ENCODE measurements around the gene GLMP. TPM values are rescaled to one million over a fixed set of nuclear protein-coding genes. Genes with fewer than 3 reads are reported as not detected.

GLMP gene
- total and polyA plus RNA-seq, 2 of the 13 experiments (the other 11 are each of a cell fraction or from before 2014, with no cell fraction given), result 44.6 to 75.8 TPM

DNA sequence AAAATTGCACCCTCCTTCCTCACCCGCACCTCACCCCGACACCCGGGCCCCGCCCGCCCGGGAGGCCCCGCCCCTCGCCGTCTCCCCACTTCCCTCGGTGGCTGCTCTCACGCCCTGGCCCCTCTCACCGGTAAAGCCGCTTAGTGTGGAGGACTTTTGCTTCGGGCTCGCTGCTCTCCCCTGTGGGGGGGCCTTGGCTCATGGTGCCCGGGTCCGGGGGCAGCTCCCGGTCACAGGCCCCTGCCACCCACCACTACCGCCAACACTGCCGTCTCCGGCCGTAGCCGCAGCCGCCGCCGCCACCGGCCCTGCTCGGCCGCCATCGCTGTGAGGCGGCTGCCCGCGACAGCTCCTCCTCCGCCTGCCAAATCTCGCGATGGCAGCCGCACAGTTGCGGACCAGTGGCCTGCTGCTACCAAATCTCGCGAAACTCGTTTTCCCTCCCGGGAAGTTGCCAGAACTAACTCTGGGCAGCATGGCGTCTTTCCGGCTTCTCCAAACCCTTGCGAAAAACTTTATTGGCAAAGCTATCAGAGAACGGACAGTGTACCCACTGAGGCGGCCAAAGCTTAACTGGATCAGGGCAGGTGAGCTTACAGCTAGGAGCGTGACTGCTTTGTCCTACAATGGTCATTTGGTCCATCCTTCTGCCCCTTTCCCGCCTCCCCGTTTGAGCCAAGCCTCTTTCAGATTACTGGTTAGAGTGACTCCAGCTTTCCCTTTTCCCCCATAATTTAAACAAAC, 12.8 kb downstream of the GLMP start, which contains the start of gene SMG5 (continued):
- TF ChIP-seq ZMYM3 (CRISPR knock-in tag; IDR thresholded peaks at IDR 0.05) (0 out of 2 replicates have a peak, but pooled peaks have one; percentile 26), RXRA (CRISPR knock-in tag; IDR thresholded peaks at IDR 0.05) (peak; percentile 75), SMARCE1 (IDR thresholded peaks at IDR 0.05; ENCODE audit: borderline replicate concordance) (no peak), LCORL (IDR thresholded peaks at IDR 0.05) (no peak), LCORL (CRISPR knock-in tag; IDR thresholded peaks at IDR 0.05) (peak; percentile 85; the same call in 1 of the 2 replicates), CSRNP1 (CRISPR knock-in tag; IDR thresholded peaks at IDR 0.05) (no peak), CBX2 (IDR thresholded peaks at IDR 0.05; ENCODE audit: low read depth, low read length) (no peak), CBX2 (CRISPR knock-in tag; IDR thresholded peaks at IDR 0.05; ENCODE audit: low read depth) (no peak), FOSL2 (CRISPR knock-in tag; IDR thresholded peaks at IDR 0.05) (peak; percentile 25; the same call in 1 of the 2 replicates), ZNF639 (CRISPR knock-in tag; conservative IDR thresholded peaks at IDR 0.05) (peak; percentile 83), ZNF776 (CRISPR knock-in tag; IDR thresholded peaks at IDR 0.05) (no peak; the same call in 1 of the 2 replicates), CHD2 (IDR thresholded peaks at IDR 0.05; ENCODE audit: low read depth, low read length) (peak; percentile 99), HDAC2 (CRISPR knock-in tag; IDR thresholded peaks at IDR 0.05) (peak; percentile 82), WIZ (CRISPR knock-in tag; IDR thresholded peaks at IDR 0.05) (no peak; the same call in 1 of the 2 replicates)
- TF ChIP-seq, protein P1, sequence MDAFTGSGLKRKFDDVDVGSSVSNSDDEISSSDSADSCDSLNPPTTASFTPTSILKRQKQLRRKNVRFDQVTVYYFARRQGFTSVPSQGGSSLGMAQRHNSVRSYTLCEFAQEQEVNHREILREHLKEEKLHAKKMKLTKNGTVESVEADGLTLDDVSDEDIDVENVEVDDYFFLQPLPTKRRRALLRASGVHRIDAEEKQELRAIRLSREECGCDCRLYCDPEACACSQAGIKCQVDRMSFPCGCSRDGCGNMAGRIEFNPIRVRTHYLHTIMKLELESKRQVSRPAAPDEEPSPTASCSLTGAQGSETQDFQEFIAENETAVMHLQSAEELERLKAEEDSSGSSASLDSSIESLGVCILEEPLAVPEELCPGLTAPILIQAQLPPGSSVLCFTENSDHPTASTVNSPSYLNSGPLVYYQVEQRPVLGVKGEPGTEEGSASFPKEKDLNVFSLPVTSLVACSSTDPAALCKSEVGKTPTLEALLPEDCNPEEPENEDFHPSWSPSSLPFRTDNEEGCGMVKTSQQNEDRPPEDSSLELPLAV (CRISPR knock-in tag; conservative IDR thresholded peaks at IDR 0.05; ENCODE audit: low read depth), result no peak
- TF ChIP-seq, protein P2, sequence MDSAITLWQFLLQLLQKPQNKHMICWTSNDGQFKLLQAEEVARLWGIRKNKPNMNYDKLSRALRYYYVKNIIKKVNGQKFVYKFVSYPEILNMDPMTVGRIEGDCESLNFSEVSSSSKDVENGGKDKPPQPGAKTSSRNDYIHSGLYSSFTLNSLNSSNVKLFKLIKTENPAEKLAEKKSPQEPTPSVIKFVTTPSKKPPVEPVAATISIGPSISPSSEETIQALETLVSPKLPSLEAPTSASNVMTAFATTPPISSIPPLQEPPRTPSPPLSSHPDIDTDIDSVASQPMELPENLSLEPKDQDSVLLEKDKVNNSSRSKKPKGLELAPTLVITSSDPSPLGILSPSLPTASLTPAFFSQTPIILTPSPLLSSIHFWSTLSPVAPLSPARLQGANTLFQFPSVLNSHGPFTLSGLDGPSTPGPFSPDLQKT (CRISPR knock-in tag; IDR thresholded peaks at IDR 0.05; ENCODE audit: borderline replicate concordance), result no peak
- TF ChIP-seq, protein P3, sequence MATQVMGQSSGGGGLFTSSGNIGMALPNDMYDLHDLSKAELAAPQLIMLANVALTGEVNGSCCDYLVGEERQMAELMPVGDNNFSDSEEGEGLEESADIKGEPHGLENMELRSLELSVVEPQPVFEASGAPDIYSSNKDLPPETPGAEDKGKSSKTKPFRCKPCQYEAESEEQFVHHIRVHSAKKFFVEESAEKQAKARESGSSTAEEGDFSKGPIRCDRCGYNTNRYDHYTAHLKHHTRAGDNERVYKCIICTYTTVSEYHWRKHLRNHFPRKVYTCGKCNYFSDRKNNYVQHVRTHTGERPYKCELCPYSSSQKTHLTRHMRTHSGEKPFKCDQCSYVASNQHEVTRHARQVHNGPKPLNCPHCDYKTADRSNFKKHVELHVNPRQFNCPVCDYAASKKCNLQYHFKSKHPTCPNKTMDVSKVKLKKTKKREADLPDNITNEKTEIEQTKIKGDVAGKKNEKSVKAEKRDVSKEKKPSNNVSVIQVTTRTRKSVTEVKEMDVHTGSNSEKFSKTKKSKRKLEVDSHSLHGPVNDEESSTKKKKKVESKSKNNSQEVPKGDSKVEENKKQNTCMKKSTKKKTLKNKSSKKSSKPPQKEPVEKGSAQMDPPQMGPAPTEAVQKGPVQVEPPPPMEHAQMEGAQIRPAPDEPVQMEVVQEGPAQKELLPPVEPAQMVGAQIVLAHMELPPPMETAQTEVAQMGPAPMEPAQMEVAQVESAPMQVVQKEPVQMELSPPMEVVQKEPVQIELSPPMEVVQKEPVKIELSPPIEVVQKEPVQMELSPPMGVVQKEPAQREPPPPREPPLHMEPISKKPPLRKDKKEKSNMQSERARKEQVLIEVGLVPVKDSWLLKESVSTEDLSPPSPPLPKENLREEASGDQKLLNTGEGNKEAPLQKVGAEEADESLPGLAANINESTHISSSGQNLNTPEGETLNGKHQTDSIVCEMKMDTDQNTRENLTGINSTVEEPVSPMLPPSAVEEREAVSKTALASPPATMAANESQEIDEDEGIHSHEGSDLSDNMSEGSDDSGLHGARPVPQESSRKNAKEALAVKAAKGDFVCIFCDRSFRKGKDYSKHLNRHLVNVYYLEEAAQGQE (IDR thresholded peaks at IDR 0.05; ENCODE audit: borderline replicate concordance in 1 of 2, low read depth in 1 of 2, low read length in 2 of 2), result peak in 1 of 2 experiments; percentile 43; a peak in 1 of 4 replicates
- TF ChIP-seq, protein P4, sequence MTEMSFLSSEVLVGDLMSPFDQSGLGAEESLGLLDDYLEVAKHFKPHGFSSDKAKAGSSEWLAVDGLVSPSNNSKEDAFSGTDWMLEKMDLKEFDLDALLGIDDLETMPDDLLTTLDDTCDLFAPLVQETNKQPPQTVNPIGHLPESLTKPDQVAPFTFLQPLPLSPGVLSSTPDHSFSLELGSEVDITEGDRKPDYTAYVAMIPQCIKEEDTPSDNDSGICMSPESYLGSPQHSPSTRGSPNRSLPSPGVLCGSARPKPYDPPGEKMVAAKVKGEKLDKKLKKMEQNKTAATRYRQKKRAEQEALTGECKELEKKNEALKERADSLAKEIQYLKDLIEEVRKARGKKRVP (CRISPR knock-in tag; IDR thresholded peaks at IDR 0.05), result peak in 1 of 2 experiments; percentile 61; a peak in 1 of 4 replicates
